HEK293 (cell line): Measurements from ENCODE around the gene ARHGEF40.
A peak's percentile ranks its signal among the peaks of the same experiment; 100 is the strongest.

ENCODE experiments used
- CTCF ChIA-PET: fragments of 350-600 bp; formaldehyde crosslinking; extraction: SDS; loops from one replicate; lab custom pipeline; 2021; ENCODE audit warnings: antibody characterized with exemption; lab: Yijun Ruan, JAX
- POLR2A ChIA-PET: fragments of 300-600 bp; formaldehyde crosslinking; extraction: SDS; loops from one replicate; lab custom pipeline; 2020; ENCODE audit warnings: antibody characterized with exemption, inconsistent platforms; lab: Yijun Ruan, JAX
- H3K27ac ChIP-seq: fragments of 200-500 bp; sonication (Bioruptor generic); 2 replicates; pipeline ENCODE4 v1.5.1; 2014; ENCODE audit warnings: low read depth, low read length, control low read depth, inconsistent platforms; ENCODE audit errors: extremely low read depth
- H3K36me3 ChIP-seq, 2 experiments: fragments of 200-500 bp in 1 of 2; sonication (Bioruptor generic) in 1 of 2; 1 replicate in 1 of 2; 2 replicates in 1 of 2; pipeline ENCODE4 v1.5.1; 2014 to 2017; ENCODE audit warnings: inconsistent platforms in 2 of 2, low read length in 2 of 2; ENCODE audit not compliant: control insufficient read depth in 2 of 2, insufficient read depth in 1 of 2
- H3K4me1 ChIP-seq: fragments of 200-500 bp; sonication (Bioruptor generic); 2 replicates; pipeline ENCODE4 v1.5.1; 2014; ENCODE audit warnings: mild to moderate bottlenecking, low read length, inconsistent platforms; ENCODE audit not compliant: control insufficient read depth, insufficient read depth
- H3K4me3 ChIP-seq: 2 replicates; pipeline ENCODE4 v1.5.1; 2011; ENCODE audit warnings: low read depth, mild to moderate bottlenecking, control low read depth, low read length, moderate library complexity
- H3K9me3 ChIP-seq: fragments of 200-500 bp; sonication (Bioruptor generic); 2 replicates; pipeline ENCODE4 v1.5.1; 2014; ENCODE audit warnings: low read depth, low read length, inconsistent platforms; ENCODE audit not compliant: control insufficient read depth, insufficient read depth
- FEZF1 ChIP-seq: fragments of 450-650 bp; formaldehyde crosslinking; IDR thresholded peaks from 2 replicates; pipeline ENCODE4 v1.5.1; 2016; ENCODE audit warnings: missing biosample characterization, missing genetic modification characterization
- HOXA7 ChIP-seq: sonication (generic); formaldehyde crosslinking; IDR thresholded peaks from 2 replicates; pipeline ENCODE4 v1.8.1; 2022; ENCODE audit warnings: missing genetic modification reagents, borderline replicate concordance
- KLF9 ChIP-seq: fragments of 450-650 bp; formaldehyde crosslinking; IDR thresholded peaks from 2 replicates; pipeline ENCODE4 v1.5.1; 2016; ENCODE audit warnings: missing biosample characterization, missing genetic modification characterization, low read depth
- PATZ1 ChIP-seq: fragments of 450-650 bp; formaldehyde crosslinking; IDR thresholded peaks from 2 replicates; pipeline ENCODE4 v1.5.1; 2016; ENCODE audit warnings: missing biosample characterization, missing genetic modification characterization
- PRDM10 ChIP-seq: fragments of 450-650 bp; formaldehyde crosslinking; IDR thresholded peaks from 2 replicates; pipeline ENCODE4 v1.5.1; 2016; ENCODE audit warnings: missing biosample characterization, missing genetic modification characterization
- PRDM4 ChIP-seq: fragments of 450-650 bp; formaldehyde crosslinking; IDR thresholded peaks from 2 replicates; pipeline ENCODE4 v1.5.1; 2017; ENCODE audit warnings: missing biosample characterization, missing genetic modification characterization
- REPIN1 ChIP-seq: fragments of 450-650 bp; formaldehyde crosslinking; IDR thresholded peaks from 2 replicates; pipeline ENCODE4 v1.5.1; 2017; ENCODE audit warnings: missing biosample characterization, missing genetic modification characterization, low read depth
- SP3 ChIP-seq: fragments of 450-650 bp; formaldehyde crosslinking; IDR thresholded peaks from 2 replicates; pipeline ENCODE4 v1.5.1; 2016; ENCODE audit warnings: missing biosample characterization, missing genetic modification characterization
- ZBTB20 ChIP-seq: fragments of 450-650 bp; formaldehyde crosslinking; IDR thresholded peaks from 2 replicates; pipeline ENCODE4 v1.5.1; 2016; ENCODE audit warnings: missing biosample characterization, missing genetic modification characterization
- ZBTB8A ChIP-seq: fragments of 450-650 bp; formaldehyde crosslinking; IDR thresholded peaks from 2 replicates; pipeline ENCODE4 v1.5.1; 2016; ENCODE audit warnings: missing biosample characterization, missing genetic modification characterization
- ZNF114 ChIP-seq: fragments of 450-650 bp; formaldehyde crosslinking; IDR thresholded peaks from 2 replicates; pipeline ENCODE4 v1.5.0; 2017; ENCODE audit warnings: missing biosample characterization, missing genetic modification characterization
- ZNF146 ChIP-seq: fragments of 450-650 bp; formaldehyde crosslinking; IDR thresholded peaks from 2 replicates; pipeline ENCODE4 v1.5.1; 2016; ENCODE audit warnings: missing biosample characterization, missing genetic modification characterization
- ZNF223 ChIP-seq: fragments of 450-650 bp; formaldehyde crosslinking; IDR thresholded peaks from 2 replicates; pipeline ENCODE4 v1.5.1; 2016; ENCODE audit warnings: missing biosample characterization, missing genetic modification characterization
- ZNF350 ChIP-seq: fragments of 450-650 bp; formaldehyde crosslinking; IDR thresholded peaks from 2 replicates; pipeline ENCODE4 v1.5.0; 2017; ENCODE audit warnings: missing biosample characterization, mild to moderate bottlenecking, missing genetic modification characterization
- ZNF362 ChIP-seq: fragments of 450-650 bp; formaldehyde crosslinking; IDR thresholded peaks from 2 replicates; pipeline ENCODE4 v1.5.1; 2016; ENCODE audit warnings: missing biosample characterization, missing genetic modification characterization
- ZNF404 ChIP-seq: fragments of 450-650 bp; formaldehyde crosslinking; IDR thresholded peaks from 2 replicates; pipeline ENCODE4 v1.5.1; 2017; ENCODE audit warnings: missing biosample characterization, missing genetic modification characterization
- ZNF501 ChIP-seq: fragments of 450-650 bp; formaldehyde crosslinking; IDR thresholded peaks from 2 replicates; pipeline ENCODE4 v1.5.1; 2016; ENCODE audit warnings: missing biosample characterization, missing genetic modification characterization
- ZNF529 ChIP-seq: fragments of 450-650 bp; formaldehyde crosslinking; IDR thresholded peaks from 2 replicates; pipeline ENCODE4 v1.5.1; 2017; ENCODE audit warnings: missing genetic modification characterization, missing biosample characterization; ENCODE audit not compliant: insufficient replicate concordance
- ZNF561 ChIP-seq: fragments of 450-650 bp; IDR thresholded peaks from 2 replicates; pipeline ENCODE4 v1.5.1; 2018; ENCODE audit warnings: missing biosample characterization, missing genetic modification characterization, borderline replicate concordance
- ZNF600 ChIP-seq: fragments of 450-650 bp; formaldehyde crosslinking; IDR thresholded peaks from 2 replicates; pipeline ENCODE4 v1.5.1; 2016; ENCODE audit warnings: missing biosample characterization, missing genetic modification characterization
- ZNF610 ChIP-seq: fragments of 450-650 bp; formaldehyde crosslinking; IDR thresholded peaks from 2 replicates; pipeline ENCODE4 v1.5.1; 2016; ENCODE audit warnings: missing biosample characterization, missing genetic modification characterization, borderline replicate concordance
- ZNF621 ChIP-seq: fragments of 450-650 bp; formaldehyde crosslinking; IDR thresholded peaks from 2 replicates; pipeline ENCODE4 v1.5.1; 2017; ENCODE audit warnings: missing biosample characterization, missing genetic modification characterization
- ZNF623 ChIP-seq: fragments of 450-650 bp; formaldehyde crosslinking; IDR thresholded peaks from 2 replicates; pipeline ENCODE4 v1.5.1; 2016; ENCODE audit warnings: missing biosample characterization, missing genetic modification characterization
- ZNF629 ChIP-seq: fragments of 450-650 bp; formaldehyde crosslinking; IDR thresholded peaks from 2 replicates; pipeline ENCODE4 v1.5.1; 2017; ENCODE audit warnings: missing biosample characterization, missing genetic modification characterization
- ZSCAN18 ChIP-seq: fragments of 450-650 bp; formaldehyde crosslinking; IDR thresholded peaks from 2 replicates; pipeline ENCODE4 v1.5.1; 2016; ENCODE audit warnings: missing biosample characterization, missing genetic modification characterization

The ARHGEF40 gene

GRCh38 chr14:21093769-21094681 is 23.9 kb downstream of the ARHGEF40 start:
- peaks cover 7 to 40% of the 10 kb centered on the region in 2 experiments; a peak in 2 of 3 replicates for H3K36me3 ChIP-seq
- POLR2A ChIA-PET: interaction anchor here (0.8 to 4.4 kb wide), 6 partner anchors 10 to 79 kb away, joined by 3 to 33 read pairs (median 6); partner anchors contain the start of gene ARHGEF40
- H3K9me3 ChIP-seq: no peaks in the 10 kb centered on the region
- CTCF ChIA-PET: interaction anchor here (0.5 to 6.9 kb wide), 17 partner anchors 10 to 364 kb away, joined by 3 to 175 read pairs (median 12); partner anchors contain the start of genes ARHGEF40 and TMEM253
- no peak overlapping the region for H3K4me3 ChIP-seq
- peaks cover 10% of the 10 kb centered on the region; the same call in 1 of the 2 replicates for H3K4me1 ChIP-seq
- H3K27ac ChIP-seq: no peak overlapping the region
- TF ChIP-seq ZNF610 (peak; percentile 32; the same call in 1 of the 2 replicates), ZNF561 (tag by site-specific recombination) (peak; percentile 80; the same call in 1 of the 2 replicates), PATZ1 (tag by site-specific recombination) (peak; percentile 40; the same call in 1 of the 2 replicates), ZNF629 (no peak), REPIN1 (tag by site-specific recombination) (no peak), ZBTB20 (peak; percentile 39; the same call in 1 of the 2 replicates), ZNF362 (tag by site-specific recombination) (no peak), ZNF600 (tag by site-specific recombination) (peak; percentile 89), PRDM4 (tag by site-specific recombination) (no peak), PRDM10 (tag by site-specific recombination) (peak; percentile 53; the same call in 1 of the 2 replicates), HOXA7 (no peak), ZNF529 (tag by site-specific recombination) (no peak), ZBTB8A (tag by site-specific recombination) (peak; percentile 47), ZNF350 (tag by site-specific recombination) (no peak), KLF9 (tag by site-specific recombination) (0 out of 2 replicates have a peak, but pooled peaks have one; percentile 30), ZNF146 (tag by site-specific recombination) (no peak), FEZF1 (tag by site-specific recombination) (no peak), ZSCAN18 (tag by site-specific recombination) (no peak), SP3 (tag by site-specific recombination) (peak; percentile 53), ZNF404 (tag by site-specific recombination) (no peak), ZNF621 (tag by site-specific recombination) (no peak), ZNF623 (tag by site-specific recombination) (no peak), ZNF114 (tag by site-specific recombination) (no peak), ZNF223 (tag by site-specific recombination) (no peak), ZNF501 (tag by site-specific recombination) (no peak)
